Measurements from ENCODE around the gene ALOX15.

DNA sequence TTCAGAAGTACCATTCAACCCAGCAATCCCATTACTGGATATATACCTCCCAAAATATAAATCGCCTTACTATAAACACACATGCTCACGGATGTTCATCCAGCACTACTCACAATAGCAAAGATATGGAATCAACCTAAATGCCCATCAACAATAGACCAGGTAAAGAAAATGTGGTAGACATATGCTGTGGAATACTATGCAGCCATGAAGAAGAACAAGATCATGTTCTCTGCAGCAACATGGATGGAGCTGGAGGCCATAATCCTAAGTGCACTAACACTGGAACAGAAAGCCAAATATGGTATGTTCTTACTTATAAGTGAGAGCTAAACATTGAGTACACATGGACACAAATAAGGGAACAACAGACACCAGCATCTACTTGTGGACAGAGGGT, 7.8 kb downstream of the ALOX15 start:
- TF ChIP-seq, protein P1, sequence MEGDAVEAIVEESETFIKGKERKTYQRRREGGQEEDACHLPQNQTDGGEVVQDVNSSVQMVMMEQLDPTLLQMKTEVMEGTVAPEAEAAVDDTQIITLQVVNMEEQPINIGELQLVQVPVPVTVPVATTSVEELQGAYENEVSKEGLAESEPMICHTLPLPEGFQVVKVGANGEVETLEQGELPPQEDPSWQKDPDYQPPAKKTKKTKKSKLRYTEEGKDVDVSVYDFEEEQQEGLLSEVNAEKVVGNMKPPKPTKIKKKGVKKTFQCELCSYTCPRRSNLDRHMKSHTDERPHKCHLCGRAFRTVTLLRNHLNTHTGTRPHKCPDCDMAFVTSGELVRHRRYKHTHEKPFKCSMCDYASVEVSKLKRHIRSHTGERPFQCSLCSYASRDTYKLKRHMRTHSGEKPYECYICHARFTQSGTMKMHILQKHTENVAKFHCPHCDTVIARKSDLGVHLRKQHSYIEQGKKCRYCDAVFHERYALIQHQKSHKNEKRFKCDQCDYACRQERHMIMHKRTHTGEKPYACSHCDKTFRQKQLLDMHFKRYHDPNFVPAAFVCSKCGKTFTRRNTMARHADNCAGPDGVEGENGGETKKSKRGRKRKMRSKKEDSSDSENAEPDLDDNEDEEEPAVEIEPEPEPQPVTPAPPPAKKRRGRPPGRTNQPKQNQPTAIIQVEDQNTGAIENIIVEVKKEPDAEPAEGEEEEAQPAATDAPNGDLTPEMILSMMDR (IDR thresholded peaks at IDR 0.05) = no peak
- TF ChIP-seq POLR2A (IDR thresholded peaks at IDR 0.05) = no peak

All from ovary (tissue), 3 donors.